Uterus (tissue), 4 donors: ENCODE data around the gene GTF2F2. TPM values are rescaled to one million over a fixed set of nuclear protein-coding genes. Genes with fewer than 3 reads are reported as not detected.

Experiments used
- DNase-seq, 2 donors: peaks; one replicate each; pipeline ENCODE4 v3.0.0-alpha.2; 2019 to 2020
- H3K27ac ChIP-seq, 2 donors: fragments of 200-600 bp; sonication (generic); 1 replicate in 1 of 2; 2 replicates in 1 of 2; pipeline ENCODE4 v1.5.1; 2016 to 2018
- H3K27me3 ChIP-seq, 2 donors: fragments of 200-600 bp; sonication (generic); one replicate each; pipeline ENCODE4 v1.5.1; 2018 to 2019; ENCODE audit warnings: control low read depth in 1 of 2
- H3K36me3 ChIP-seq, 2 donors: fragments of 200-600 bp; sonication (generic); one replicate each; pipeline ENCODE4 v1.5.1; 2019; ENCODE audit warnings: control low read depth in 1 of 2
- H3K4me1 ChIP-seq, 2 donors: fragments of 200-600 bp; sonication (generic); one replicate each; pipeline ENCODE4 v1.5.1; 2018 to 2019; ENCODE audit warnings: control low read depth in 1 of 2
- H3K4me3 ChIP-seq, 2 donors: fragments of 200-600 bp; sonication (generic); 1 replicate in 1 of 2; 2 replicates in 1 of 2; pipeline ENCODE4 v1.5.1; 2018 to 2019; ENCODE audit warnings: mild to moderate bottlenecking in 1 of 2
- H3K9me3 ChIP-seq, 2 donors: fragments of 200-600 bp; sonication (generic); one replicate each; pipeline ENCODE4 v1.5.1; 2019; ENCODE audit warnings: control low read depth in 1 of 2
- POLR2A ChIP-seq, 2 donors: fragments of 450-650 bp; IDR thresholded peaks; one replicate each; pipeline ENCODE4 v1.6.1; 2016; ENCODE audit warnings: antibody characterized with exemption in 2 of 2, mild to moderate bottlenecking in 1 of 2, moderate library complexity in 1 of 2
- intact Hi-C: fragments of 100-400 bp; cut with DNase I; formaldehyde crosslinking; loops from one replicate; pipeline ENCODE4 v1.15.1; 2023; ENCODE audit warnings: low total_unique reads
- total RNA-seq, 4 donors: library from RNA; depleted of rRNA in 3 of 4; stranded (reverse); fragments of >200 nt in 3 of 4; gene quantifications; one replicate each; pipeline versions ENCODE4 v1.1.0 to v1.2.4, GENCODE V29; 2014 to 2023
- TF ChIP-seq, protein P1 (sequence below), 4 experiments: fragments of 200-600 bp in 2 of 4; fragments of 450-650 bp in 2 of 4; sonication (generic) in 2 of 4; IDR thresholded peaks; one replicate each; pipeline ENCODE4 v1.5.1; 2016 to 2019; ENCODE audit warnings: antibody characterized with exemption in 4 of 4, mild to moderate bottlenecking in 2 of 4, moderate library complexity in 1 of 4
- donor health status: DM: yes; HTN: yes; CAD: no.

Gene GTF2F2
- total RNA-seq, 4 donors from 2014 or later: 6.2 to 35.1 (median 20.9) TPM

- TF ChIP-seq, protein P1, sequence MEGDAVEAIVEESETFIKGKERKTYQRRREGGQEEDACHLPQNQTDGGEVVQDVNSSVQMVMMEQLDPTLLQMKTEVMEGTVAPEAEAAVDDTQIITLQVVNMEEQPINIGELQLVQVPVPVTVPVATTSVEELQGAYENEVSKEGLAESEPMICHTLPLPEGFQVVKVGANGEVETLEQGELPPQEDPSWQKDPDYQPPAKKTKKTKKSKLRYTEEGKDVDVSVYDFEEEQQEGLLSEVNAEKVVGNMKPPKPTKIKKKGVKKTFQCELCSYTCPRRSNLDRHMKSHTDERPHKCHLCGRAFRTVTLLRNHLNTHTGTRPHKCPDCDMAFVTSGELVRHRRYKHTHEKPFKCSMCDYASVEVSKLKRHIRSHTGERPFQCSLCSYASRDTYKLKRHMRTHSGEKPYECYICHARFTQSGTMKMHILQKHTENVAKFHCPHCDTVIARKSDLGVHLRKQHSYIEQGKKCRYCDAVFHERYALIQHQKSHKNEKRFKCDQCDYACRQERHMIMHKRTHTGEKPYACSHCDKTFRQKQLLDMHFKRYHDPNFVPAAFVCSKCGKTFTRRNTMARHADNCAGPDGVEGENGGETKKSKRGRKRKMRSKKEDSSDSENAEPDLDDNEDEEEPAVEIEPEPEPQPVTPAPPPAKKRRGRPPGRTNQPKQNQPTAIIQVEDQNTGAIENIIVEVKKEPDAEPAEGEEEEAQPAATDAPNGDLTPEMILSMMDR (IDR thresholded peaks at IDR 0.05): no peak
- no peak for TF ChIP-seq POLR2A (IDR thresholded peaks at IDR 0.05)
- Histone ChIP-seq H3K27me3 (no peaks in the 10 kb centered on the region), H3K36me3 (no peaks in the 10 kb centered on the region), H3K27ac (no peak overlapping the region), H3K4me1 (no peaks in the 10 kb centered on the region), H3K4me3 (no peak overlapping the region), H3K9me3 (no peaks in the 10 kb centered on the region)
- no peak for DNase-seq
- intact Hi-C loops: no loop called here
Observed at GRCh38 chr13:45156565-45157361, 36.5 kb downstream of the GTF2F2 start.

GRCh38 chr13:45162194-45162593, 41.9 kb downstream of the GTF2F2 start:
- H3K36me3 ChIP-seq: no peaks in the 10 kb centered on the region
- intact Hi-C loops: no loop called here
- no peak for DNase-seq
- peak overlapping the region; percentile 14 to 55 for H3K27ac ChIP-seq
- H3K4me1 ChIP-seq: no peaks in the 10 kb centered on the region
- no peaks in the 10 kb centered on the region for H3K27me3 ChIP-seq
- H3K9me3 ChIP-seq: no peaks in the 10 kb centered on the region
- H3K4me3 ChIP-seq: no peak overlapping the region
- TF ChIP-seq, protein P1 (IDR thresholded peaks at IDR 0.05): no peak
- TF ChIP-seq POLR2A (IDR thresholded peaks at IDR 0.05): no peak

GRCh38 chr13:45162821-45163220, 42.5 kb downstream of the GTF2F2 start:
- no peak for TF ChIP-seq POLR2A (IDR thresholded peaks at IDR 0.05)
- TF ChIP-seq, protein P1 (IDR thresholded peaks at IDR 0.05): no peak
- Histone ChIP-seq H3K4me1 (no peaks in the 10 kb centered on the region), H3K36me3 (no peaks in the 10 kb centered on the region), H3K27ac (peak overlapping the region; percentile 14 to 55), H3K9me3 (no peaks in the 10 kb centered on the region), H3K4me3 (no peak overlapping the region), H3K27me3 (no peaks in the 10 kb centered on the region)
- intact Hi-C loops: no loop called here
- DNase-seq: no peak

DNA sequence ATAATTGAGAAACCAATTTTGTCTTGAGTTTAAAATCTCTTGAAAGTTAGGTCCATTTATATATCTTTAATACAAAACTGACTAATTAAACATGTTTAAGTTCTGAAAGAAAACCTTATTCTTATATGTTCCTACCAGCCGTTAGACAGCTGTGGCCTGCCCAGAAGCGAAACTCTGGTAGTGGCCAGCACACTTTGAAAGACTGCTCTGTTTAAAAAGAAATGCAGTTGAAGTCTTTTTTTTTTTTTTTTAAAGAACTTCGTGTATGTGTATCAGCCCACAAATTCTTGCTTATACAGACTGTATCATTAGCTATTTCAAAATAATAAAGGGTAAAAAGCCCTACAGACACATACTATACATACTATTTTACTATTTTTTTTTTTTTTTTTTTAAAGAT, 46.5 kb downstream of the GTF2F2 start:
- H3K4me3 ChIP-seq: no peak overlapping the region
- TF ChIP-seq, protein P1 (IDR thresholded peaks at IDR 0.05): no peak
- no peak for TF ChIP-seq POLR2A (IDR thresholded peaks at IDR 0.05)
- intact Hi-C loops: no loop called here
- DNase-seq: no peak
- H3K27ac ChIP-seq: no peak overlapping the region
- H3K4me1 ChIP-seq: no peaks in the 10 kb centered on the region
- no peaks in the 10 kb centered on the region for H3K9me3 ChIP-seq
- no peaks in the 10 kb centered on the region for H3K36me3 ChIP-seq
- H3K27me3 ChIP-seq: no peaks in the 10 kb centered on the region

- H3K4me1 ChIP-seq: no peaks in the 10 kb centered on the region
- no peak for TF ChIP-seq POLR2A (IDR thresholded peaks at IDR 0.05)
- TF ChIP-seq, protein P1 (IDR thresholded peaks at IDR 0.05): no peak
- no peak overlapping the region for H3K4me3 ChIP-seq
- intact Hi-C loops: no loop called here
- DNase-seq: no peak
- no peaks in the 10 kb centered on the region for H3K36me3 ChIP-seq
- no peak overlapping the region for H3K27ac ChIP-seq
- no peaks in the 10 kb centered on the region for H3K27me3 ChIP-seq
- no peaks in the 10 kb centered on the region for H3K9me3 ChIP-seq
Observed at GRCh38 chr13:45167611-45168554, 47.6 kb downstream of the GTF2F2 start.
